HepG2 (cell line): ENCODE measurements around the gene LACTBL1. TPM values are rescaled to one million over a fixed set of nuclear protein-coding genes. Genes with fewer than 3 reads are reported as not detected.

ENCODE experiments used
- ATF7-NPFF ChIP-seq: sonication (generic); formaldehyde crosslinking; IDR thresholded peaks from 2 replicates; pipeline ENCODE4 v1.8.1; 2023; ENCODE audit warnings: mild to moderate bottlenecking, low read depth, missing genetic modification reagents, moderate library complexity
- ETV6 ChIP-seq: sonication (generic); formaldehyde crosslinking; conservative IDR thresholded peaks from 2 replicates; pipeline ENCODE4 v1.4.0; 2020; ENCODE audit warnings: missing genetic modification reagents
- IKZF5 ChIP-seq: IDR thresholded peaks from 2 replicates; pipeline ENCODE4 v1.6.1; 2018; ENCODE audit warnings: missing genetic modification reagents, mild to moderate bottlenecking, missing compliant biosample characterization
- MAX ChIP-seq: IDR thresholded peaks from 2 replicates; pipeline ENCODE4 v1.6.1; 2012; ENCODE audit warnings: inconsistent platforms
- MXI1 ChIP-seq: IDR thresholded peaks from 3 replicates; pipeline ENCODE4 v1.6.1; 2012; ENCODE audit warnings: low read depth, low read length, inconsistent platforms, borderline replicate concordance
- NFIB ChIP-seq: sonication (generic); formaldehyde crosslinking; IDR thresholded peaks from 2 replicates; pipeline ENCODE4 v1.9.0; 2021; ENCODE audit warnings: missing genetic modification reagents, mild to moderate bottlenecking, borderline replicate concordance
- RFX1 ChIP-seq: fragments of 450-650 bp; IDR thresholded peaks from 2 replicates; pipeline ENCODE4 v1.6.1; 2017
- SOX5 ChIP-seq: IDR thresholded peaks from 2 replicates; pipeline ENCODE4 v1.6.1; 2016; ENCODE audit warnings: borderline replicate concordance
- STAT5B ChIP-seq: sonication (generic); formaldehyde crosslinking; IDR thresholded peaks from 2 replicates; pipeline ENCODE4 v1.4.0; 2020; ENCODE audit warnings: missing genetic modification reagents
- ZBTB26 ChIP-seq: IDR thresholded peaks from 2 replicates; pipeline ENCODE4 v1.6.1; 2016; ENCODE audit warnings: missing compliant biosample characterization, missing genetic modification reagents, borderline replicate concordance
- ZBTB4 ChIP-seq: sonication (generic); formaldehyde crosslinking; IDR thresholded peaks from 2 replicates; pipeline ENCODE4 v1.4.0; 2020; ENCODE audit warnings: missing genetic modification reagents, mild to moderate bottlenecking, borderline replicate concordance
- ZC3H4 ChIP-seq: sonication (generic); formaldehyde crosslinking; IDR thresholded peaks from 2 replicates; pipeline ENCODE4 v1.4.0; 2020; ENCODE audit warnings: missing genetic modification reagents, borderline replicate concordance
- ZNF276 ChIP-seq: sonication (generic); formaldehyde crosslinking; IDR thresholded peaks from 2 replicates; pipeline ENCODE4 v1.4.0; 2020; ENCODE audit warnings: mild to moderate bottlenecking, low read depth, missing genetic modification reagents
- ZNF329 ChIP-seq: sonication (generic); formaldehyde crosslinking; IDR thresholded peaks from 2 replicates; pipeline ENCODE4 v1.9.0; 2021; ENCODE audit warnings: low read depth, mild to moderate bottlenecking, missing genetic modification reagents
- ZNF549 ChIP-seq: sonication (generic); formaldehyde crosslinking; IDR thresholded peaks from 2 replicates; pipeline ENCODE4 v1.5.0; 2020; ENCODE audit warnings: missing genetic modification reagents
- ZNF580 ChIP-seq: IDR thresholded peaks from 2 replicates; pipeline ENCODE4 v1.6.1; 2016; ENCODE audit warnings: low read depth, borderline replicate concordance
- ZNF746 ChIP-seq: sonication (generic); formaldehyde crosslinking; IDR thresholded peaks from 2 replicates; pipeline ENCODE4 v1.8.0; 2022; ENCODE audit warnings: mild to moderate bottlenecking, missing genetic modification reagents
- polyA plus RNA-seq, 8 experiments: library from polyadenylated mRNA; depleted of rRNA in 3 of 8; stranded (reverse) in 7 of 8; unstranded in 1 of 8; fragments of >200 nt; fragmentation: Illumina TruSeq in 4 of 8; extraction: Trizol in 4 of 8; gene quantifications; 2 replicates each; pipeline versions ENCODE4 v1.2.1 to v1.2.3, GENCODE V29; 2011 to 2016; ENCODE audit warnings: low read depth in 4 of 8, missing spikeins in 1 of 8, mixed read lengths in 1 of 8; ENCODE audit not compliant: insufficient read depth in 1 of 8
- total RNA-seq, 5 experiments: library from RNA; depleted of rRNA; stranded (reverse); fragments of >200 nt; fragmentation: Illumina TruSeq; extraction: Trizol; gene quantifications; 2 replicates each; pipeline ENCODE4 v1.2.3, GENCODE V29; 2016; ENCODE audit warnings: low read depth in 1 of 5

Gene LACTBL1
- total and polyA plus RNA-seq, 2 of the 13 experiments (the other 11 are each of a cell fraction or from before 2014, with no cell fraction given): 0.12 to 1.3 TPM

GRCh38 chr1:23020706-23021405, 48.2 kb upstream of the LACTBL1 start (continued):
- TF ChIP-seq ZBTB4 (no peak), SOX5 (CRISPR knock-in tag) (no peak), ETV6 (CRISPR knock-in tag) (no peak), ZNF549 (no peak), ATF7-NPFF (CRISPR knock-in tag) (no peak), MXI1 (no peak), ZBTB26 (no peak), ZNF329 (no peak), MAX (peak; percentile 37; the same call in 1 of the 2 replicates), NFIB (CRISPR knock-in tag) (no peak), IKZF5 (CRISPR knock-in tag) (no peak), ZNF276 (CRISPR knock-in tag) (no peak), ZNF580 (CRISPR knock-in tag) (no peak), ZNF746 (CRISPR knock-in tag) (no peak), RFX1 (no peak), ZC3H4 (CRISPR knock-in tag) (no peak), STAT5B (CRISPR knock-in tag) (no peak)
